HepG2 (cell line): ENCODE data around the gene MPST. TPM values are rescaled to one million over a fixed set of nuclear protein-coding genes. Genes with fewer than 3 reads are reported as not detected.

Experiments
- ATAC-seq: fragments of 200-7000 bp; cut with Tn5 transposase; 3 replicates; pipeline ENCODE4 v1.9.1; 2020; ENCODE audit warnings: mild to moderate bottlenecking, moderate library complexity
- BruUV-seq: library from RNA; stranded (reverse); fragments of 400-500 nt; replicated peaks from 2 replicates; lab custom pipeline; 2021; lab: Mats Ljungman, UMichigan
- CTCF ChIA-PET: fragments of 300-600 bp; formaldehyde crosslinking; extraction: SDS; loops from one replicate; lab custom pipeline; 2021; ENCODE audit warnings: low total read pairs, inconsistent platforms, low intra/inter-chr PET ratio; lab: Yijun Ruan, JAX
- POLR2A ChIA-PET: fragments of 350-600 bp; sonication (Branson Sonifier 250); formaldehyde crosslinking; loops from one replicate; lab custom pipeline; 2020; ENCODE audit warnings: antibody characterized with exemption, inconsistent platforms; lab: Yijun Ruan, JAX
- DNase-seq: peaks from one replicate; pipeline ENCODE4 v3.0.0-alpha.2; 2015; ENCODE audit warnings: low spot score
- FAIRE-seq: peaks from 3 replicates; lab custom pipeline; 2011; peaks lifted over from hg19 to GRCh38; lab: Jason Lieb, UNC
- H2AFZ ChIP-seq: one replicate; pipeline ENCODE4 v1.6.1; 2011; ENCODE audit warnings: low read length, inconsistent platforms
- H3K27ac ChIP-seq: fragments of 300-600 bp; 3 replicates; pipeline ENCODE4 v1.8.0; 2011; ENCODE audit warnings: mixed run types, mild to moderate bottlenecking, mixed read lengths, low read length, inconsistent platforms; ENCODE audit not compliant: insufficient read depth; ENCODE audit errors: extremely low read length
- H3K27me3 ChIP-seq, 2 experiments: fragments of 200-600 bp in 1 of 2; 2 replicates in 1 of 2; 3 replicates in 1 of 2; pipeline versions ENCODE4 v1.6.0 to v1.8.0; 2011; ENCODE audit warnings: low read length in 2 of 2, mild to moderate bottlenecking in 2 of 2, moderate library complexity in 2 of 2, inconsistent platforms in 1 of 2; ENCODE audit not compliant: insufficient read depth in 2 of 2, control insufficient read depth in 1 of 2
- H3K36me3 ChIP-seq, 2 experiments: fragments of 200-600 bp in 1 of 2; replicated peaks in 1 of 2; 2 replicates in 1 of 2; 3 replicates in 1 of 2; pipeline versions ENCODE4 v1.5.1 to v1.8.0; 2011; ENCODE audit warnings: low read length in 2 of 2, inconsistent platforms in 1 of 2; ENCODE audit not compliant: insufficient read depth in 2 of 2, control insufficient read depth in 1 of 2
- H3K4me1 ChIP-seq: 2 replicates; pipeline ENCODE4 v1.5.1; 2012; ENCODE audit warnings: low read length, inconsistent platforms; ENCODE audit not compliant: insufficient read depth
- H3K4me2 ChIP-seq: 2 replicates; pipeline ENCODE4 v1.6.0; 2011; ENCODE audit warnings: low read depth, low read length, inconsistent platforms
- H3K4me3 ChIP-seq, 3 experiments: fragments of 200-600 bp in 1 of 3; sonication (generic), shearing (Covaris generic) in 1 of 3; replicated peaks in 1 of 3; 2 replicates each; pipeline ENCODE4 v1.5.1; 2011 to 2016; ENCODE audit warnings: low read length in 3 of 3, inconsistent platforms in 2 of 3, low read depth in 2 of 3, mild to moderate bottlenecking in 2 of 3, control low read depth in 1 of 3, mixed read lengths in 1 of 3; ENCODE audit not compliant: insufficient read depth in 1 of 3
- H3K79me2 ChIP-seq: one replicate; pipeline ENCODE4 v1.6.1; 2011; ENCODE audit warnings: low read length, inconsistent platforms; ENCODE audit not compliant: insufficient read depth
- H3K9ac ChIP-seq: 2 replicates; pipeline ENCODE4 v1.6.0; 2011; ENCODE audit warnings: mild to moderate bottlenecking, low read depth, low read length, inconsistent platforms; ENCODE audit not compliant: insufficient read depth
- H3K9me3 ChIP-seq: 2 replicates; pipeline ENCODE4 v1.5.1; 2012; ENCODE audit warnings: mild to moderate bottlenecking, low read length
- H4K20me1 ChIP-seq: 2 replicates; pipeline ENCODE4 v1.6.0; 2011; ENCODE audit warnings: inconsistent platforms, mild to moderate bottlenecking, low read length, moderate library complexity; ENCODE audit not compliant: insufficient read depth
- ATF4 ChIP-seq, 2 experiments: fragments of 450-650 bp in 1 of 2; sonication (generic) in 1 of 2; formaldehyde crosslinking; IDR thresholded peaks; 2 replicates each; pipeline versions ENCODE4 v1.5.0 to v1.8.0; 2020 to 2022; ENCODE audit warnings: mild to moderate bottlenecking in 1 of 2, missing genetic modification reagents in 1 of 2
- CREB3 ChIP-seq: sonication (generic); formaldehyde crosslinking; IDR thresholded peaks from 2 replicates; pipeline ENCODE4 v1.5.0; 2020; ENCODE audit warnings: missing genetic modification reagents
- FIP1L1 ChIP-seq: fragments of 200-400 bp; formaldehyde crosslinking; IDR thresholded peaks from 2 replicates; pipeline ENCODE4 v1.6.1; 2018; ENCODE audit warnings: low read depth, mild to moderate bottlenecking, low read length, moderate library complexity, borderline replicate concordance; ENCODE audit not compliant: insufficient read depth
- FOSL1 ChIP-seq: sonication (generic); formaldehyde crosslinking; IDR thresholded peaks from 2 replicates; pipeline ENCODE4 v1.9.0; 2021; ENCODE audit warnings: missing genetic modification reagents, borderline replicate concordance
- HNF4A ChIP-seq: sonication (generic); formaldehyde crosslinking; IDR thresholded peaks from 2 replicates; pipeline ENCODE4 v1.4.0; 2020; ENCODE audit warnings: missing genetic modification reagents
- IKZF1 ChIP-seq: fragments of 450-650 bp; IDR thresholded peaks from 2 replicates; pipeline ENCODE4 v1.7.1; 2016
- NFE2L2 ChIP-seq: fragments of 150-350 bp; IDR thresholded peaks from 2 replicates; pipeline ENCODE4 v1.6.1; 2014; ENCODE audit warnings: low read length
- PHB2 ChIP-seq: fragments of 450-650 bp; IDR thresholded peaks from 2 replicates; pipeline ENCODE4 v1.6.1; 2018; ENCODE audit not compliant: partially characterized antibody
- PHF21A ChIP-seq: sonication (generic); formaldehyde crosslinking; IDR thresholded peaks from 2 replicates; pipeline ENCODE4 v1.5.0; 2020; ENCODE audit warnings: mild to moderate bottlenecking, missing genetic modification reagents
- RAD21 ChIP-seq: fragments of 450-650 bp; formaldehyde crosslinking; IDR thresholded peaks from 2 replicates; pipeline ENCODE4 v1.5.0; 2020; ENCODE audit warnings: mild to moderate bottlenecking
- SIN3B ChIP-seq: fragments of 150-350 bp; IDR thresholded peaks from 2 replicates; pipeline ENCODE4 v1.6.1; 2014; ENCODE audit warnings: low read length
- SMARCC2 ChIP-seq: fragments of 450-650 bp; IDR thresholded peaks from 2 replicates; pipeline ENCODE4 v1.6.1; 2017; ENCODE audit warnings: antibody characterized with exemption, mild to moderate bottlenecking
- TERF1 ChIP-seq: sonication (generic); formaldehyde crosslinking; IDR thresholded peaks from 2 replicates; pipeline ENCODE4 v1.8.0; 2022; ENCODE audit warnings: mild to moderate bottlenecking, missing genetic modification reagents, moderate library complexity
- TRIM22 ChIP-seq: fragments of 450-650 bp; IDR thresholded peaks from 2 replicates; pipeline ENCODE4 v1.6.1; 2017
- ZKSCAN8 ChIP-seq: IDR thresholded peaks from 2 replicates; pipeline ENCODE4 v1.6.1; 2016; ENCODE audit warnings: borderline replicate concordance, missing genetic modification reagents, missing compliant biosample characterization
- ZNF205 ChIP-seq: IDR thresholded peaks from 2 replicates; pipeline ENCODE4 v1.6.1; 2018; ENCODE audit warnings: missing biosample characterization, missing genetic modification reagents
- ZNF24 ChIP-seq: fragments of 450-650 bp; IDR thresholded peaks from 2 replicates; pipeline ENCODE4 v1.6.1; 2017; ENCODE audit warnings: antibody characterized with exemption, mild to moderate bottlenecking
- ZNF629 ChIP-seq: sonication (generic); formaldehyde crosslinking; conservative IDR thresholded peaks from 2 replicates; pipeline ENCODE4 v1.5.0; 2020; ENCODE audit warnings: missing genetic modification reagents
- ZNF841 ChIP-seq: sonication (generic); formaldehyde crosslinking; IDR thresholded peaks from 2 replicates; pipeline ENCODE4 v1.8.1; 2023; ENCODE audit warnings: missing genetic modification reagents, borderline replicate concordance
- ZSCAN9 ChIP-seq: IDR thresholded peaks from 2 replicates; pipeline ENCODE4 v1.6.1; 2016; ENCODE audit warnings: borderline replicate concordance
- WGBS: methylation state at CpG from one replicate; pipeline ENCODE4 v1.1.6; 2017; ENCODE audit warnings: low lambda C conversion rate; 5-methylcytosine and 5-hydroxymethylcytosine counted together
- in situ Hi-C: cut with HindIII; loops from 2 replicates; pipeline ENCODE4 v1.10.0; 2017; ENCODE audit warnings: low pct_unique_long_range_greater_than_20kb; ENCODE audit not compliant: extremely low pct_ligation_motif_present
- intact Hi-C: fragments of 100-400 bp; cut with micrococcal nuclease; formaldehyde crosslinking; loops from one replicate; pipeline ENCODE4 v1.10.0; 2022; ENCODE audit not compliant: unreplicated experiment
- polyA plus RNA-seq, 8 experiments: library from polyadenylated mRNA; depleted of rRNA in 3 of 8; stranded (reverse) in 7 of 8; unstranded in 1 of 8; fragments of >200 nt; fragmentation: Illumina TruSeq in 4 of 8; extraction: Trizol in 4 of 8; gene quantifications; 2 replicates each; pipeline versions ENCODE4 v1.2.1 to v1.2.3, GENCODE V29; 2011 to 2016; ENCODE audit warnings: low read depth in 4 of 8, missing spikeins in 1 of 8, mixed read lengths in 1 of 8; ENCODE audit not compliant: insufficient read depth in 1 of 8
- total RNA-seq, 5 experiments: library from RNA; depleted of rRNA; stranded (reverse); fragments of >200 nt; fragmentation: Illumina TruSeq; extraction: Trizol; gene quantifications; 2 replicates each; pipeline ENCODE4 v1.2.3, GENCODE V29; 2016; ENCODE audit warnings: low read depth in 1 of 5

MPST gene
- total and polyA plus RNA-seq, 2 of the 13 experiments (the other 11 are each of a cell fraction or from before 2014, with no cell fraction given) = 133 to 141 TPM

GRCh38 chr22:37044634-37045625 lies 25.4 kb downstream of the MPST start:
- POLR2A ChIA-PET = interaction anchor here (0.9 to 7.9 kb wide), 6 partner anchors 9 to 155 kb away, joined by 6 to 227 read pairs (median 24); partner anchors contain the start of genes MPST and TST
- FAIRE-seq (no peak), ATAC-seq (peak; percentile 22), DNase-seq (no peak)
- H3K27me3 ChIP-seq = peaks cover 0 to 4% of the 10 kb centered on the region in 2 experiments; a peak in 1 of 5 replicates
- peaks cover 74% of the 10 kb centered on the region for H3K4me1 ChIP-seq
- peak overlapping the region; percentile 78 for H3K27ac ChIP-seq
- no peaks in the 10 kb centered on the region for H3K36me3 ChIP-seq
- no peaks in the 10 kb centered on the region for H3K79me2 ChIP-seq
- no peak overlapping the region for H2AFZ ChIP-seq
- H3K4me3 ChIP-seq = peak overlapping the region in 2 of 3 experiments; percentile 25 to 62; a peak in 3 of 6 replicates
- no peaks in the 10 kb centered on the region for H4K20me1 ChIP-seq
- intact Hi-C loops (loop anchor here (2.0 kb wide), 1 partner anchor 14 kb away; no protein-coding TSS in a partner anchor), in situ Hi-C loops (no loop called here)
- H3K4me2 ChIP-seq = peak overlapping the region; percentile 93
- no peaks in the 10 kb centered on the region for H3K9me3 ChIP-seq
- no TSS peak for BruUV-seq
- CTCF ChIA-PET = interaction anchor here (0.9 to 1.8 kb wide), 6 partner anchors 26 to 189 kb away, joined by 3 to 9 read pairs (median 6); partner anchors contain the start of genes MPST and TST
- peak overlapping the region; percentile 32; the same call in 1 of the 2 replicates for H3K9ac ChIP-seq
- WGBS = 16% methylated on average over 9 of the region's 9 CpGs
- no peak for TF ChIP-seq SIN3B
- no peak for TF ChIP-seq TRIM22
- TF ChIP-seq PHF21A (CRISPR knock-in tag) = peak; percentile 38; the same call in 1 of the 2 replicates
- TF ChIP-seq ZKSCAN8 = no peak
- no peak for TF ChIP-seq NFE2L2
- TF ChIP-seq RAD21 = no peak
- TF ChIP-seq HNF4A (CRISPR knock-in tag) = peak; percentile 10; the same call in 1 of the 2 replicates
- TF ChIP-seq FOSL1 (CRISPR knock-in tag) = no peak
- peak; percentile 33; the same call in 1 of the 2 replicates for TF ChIP-seq ZNF205
- 0 out of 2 replicates have a peak, but pooled peaks have one; percentile 9 for TF ChIP-seq ZSCAN9 (CRISPR knock-in tag)
- TF ChIP-seq FIP1L1 = no peak
- TF ChIP-seq PHB2 = no peak
- no peak for TF ChIP-seq CREB3 (CRISPR knock-in tag)
- TF ChIP-seq IKZF1 = no peak
- TF ChIP-seq ZNF841 (CRISPR knock-in tag) = no peak
- TF ChIP-seq SMARCC2 = no peak
- peak; percentile 79 for TF ChIP-seq ZNF629 (CRISPR knock-in tag)
- TF ChIP-seq TERF1 (CRISPR knock-in tag) = no peak
- no peak for TF ChIP-seq ZNF24
- peak in 1 of 2 experiments; percentile 78; a peak in 2 of 4 replicates for TF ChIP-seq ATF4 (CRISPR knock-in tag; IDR thresholded peaks at IDR 0.05)
